ENCODE measurements around the gene CDHR1.
"Not testable (repeated sequence)": the region's sequence is repeated elsewhere in the genome, so short reads cannot be mapped to it uniquely, and the experiment has no call there.

CDHR1 gene

DNA sequence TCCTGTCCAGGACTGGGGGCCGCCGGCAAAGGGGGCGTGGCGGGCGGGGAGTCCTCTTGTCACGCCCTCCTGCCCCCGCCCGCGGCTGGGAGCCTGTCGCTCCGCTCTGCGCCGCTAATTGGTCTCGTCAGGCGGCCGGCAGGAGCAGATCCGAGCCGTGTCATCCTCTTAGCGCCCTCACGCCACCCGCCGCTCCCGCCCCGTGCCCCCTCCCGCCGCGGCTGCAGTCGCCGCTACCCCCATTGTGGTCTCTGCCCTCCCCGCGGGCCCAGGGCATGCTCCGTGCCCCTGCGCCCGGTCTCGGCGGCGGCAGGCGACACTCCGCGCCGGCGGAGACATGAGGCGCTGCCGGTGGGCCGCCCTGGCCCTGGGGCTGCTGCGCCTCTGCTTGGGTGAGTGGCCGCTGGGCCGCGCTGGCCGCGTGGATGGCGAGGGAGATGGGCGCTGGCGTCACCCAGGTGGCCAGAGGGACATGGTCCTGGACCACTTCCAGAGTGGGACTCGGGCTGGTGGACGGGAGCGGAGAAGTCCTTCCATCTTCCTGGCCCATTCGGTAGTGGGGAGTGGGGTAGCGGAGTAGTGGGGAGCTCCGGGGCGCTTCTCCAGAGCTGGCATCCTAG lies at the start of gene CDHR1:
CDHR1 (plus strand) TSS at position 114 of the 620 bp plus-strand sequence; CDS start at position 338, 224 bp downstream.
- no peak for DNase-seq (ENCODE audit: low read depth)
- no peak within 1 kb of the TSS for H3K4me3 ChIP-seq (ENCODE audit: control insufficient read depth, low read depth, low read length)
- TF ChIP-seq, protein P1, sequence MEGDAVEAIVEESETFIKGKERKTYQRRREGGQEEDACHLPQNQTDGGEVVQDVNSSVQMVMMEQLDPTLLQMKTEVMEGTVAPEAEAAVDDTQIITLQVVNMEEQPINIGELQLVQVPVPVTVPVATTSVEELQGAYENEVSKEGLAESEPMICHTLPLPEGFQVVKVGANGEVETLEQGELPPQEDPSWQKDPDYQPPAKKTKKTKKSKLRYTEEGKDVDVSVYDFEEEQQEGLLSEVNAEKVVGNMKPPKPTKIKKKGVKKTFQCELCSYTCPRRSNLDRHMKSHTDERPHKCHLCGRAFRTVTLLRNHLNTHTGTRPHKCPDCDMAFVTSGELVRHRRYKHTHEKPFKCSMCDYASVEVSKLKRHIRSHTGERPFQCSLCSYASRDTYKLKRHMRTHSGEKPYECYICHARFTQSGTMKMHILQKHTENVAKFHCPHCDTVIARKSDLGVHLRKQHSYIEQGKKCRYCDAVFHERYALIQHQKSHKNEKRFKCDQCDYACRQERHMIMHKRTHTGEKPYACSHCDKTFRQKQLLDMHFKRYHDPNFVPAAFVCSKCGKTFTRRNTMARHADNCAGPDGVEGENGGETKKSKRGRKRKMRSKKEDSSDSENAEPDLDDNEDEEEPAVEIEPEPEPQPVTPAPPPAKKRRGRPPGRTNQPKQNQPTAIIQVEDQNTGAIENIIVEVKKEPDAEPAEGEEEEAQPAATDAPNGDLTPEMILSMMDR (conservative IDR thresholded peaks at IDR 0.05; ENCODE audit: control insufficient read depth, insufficient read depth, low read depth, low read length) = no peak

GRCh38 chr10:84147347-84147746 lies 47.0 kb upstream of the CDHR1 start:
- TF ChIP-seq, protein P1 (conservative IDR thresholded peaks at IDR 0.05; ENCODE audit: control insufficient read depth, insufficient read depth, low read depth, low read length) = no peak
- no peak for DNase-seq (ENCODE audit: low read depth)

GRCh38 chr10:84148006-84148597 lies 46.2 kb upstream of the CDHR1 start:
- H3K4me3 ChIP-seq (ENCODE audit: control insufficient read depth, low read depth, low read length) = not testable (repeated sequence)
- DNase-seq (ENCODE audit: low read depth) = peak; percentile 64
- TF ChIP-seq, protein P1 (conservative IDR thresholded peaks at IDR 0.05; ENCODE audit: control insufficient read depth, insufficient read depth, low read depth, low read length) = peak; percentile 76

More at GRCh38 chr10:84147347-84147746, 47.0 kb upstream of the CDHR1 start:
- no peak overlapping the region for H3K4me3 ChIP-seq (ENCODE audit: control insufficient read depth, low read depth, low read length)

DNA sequence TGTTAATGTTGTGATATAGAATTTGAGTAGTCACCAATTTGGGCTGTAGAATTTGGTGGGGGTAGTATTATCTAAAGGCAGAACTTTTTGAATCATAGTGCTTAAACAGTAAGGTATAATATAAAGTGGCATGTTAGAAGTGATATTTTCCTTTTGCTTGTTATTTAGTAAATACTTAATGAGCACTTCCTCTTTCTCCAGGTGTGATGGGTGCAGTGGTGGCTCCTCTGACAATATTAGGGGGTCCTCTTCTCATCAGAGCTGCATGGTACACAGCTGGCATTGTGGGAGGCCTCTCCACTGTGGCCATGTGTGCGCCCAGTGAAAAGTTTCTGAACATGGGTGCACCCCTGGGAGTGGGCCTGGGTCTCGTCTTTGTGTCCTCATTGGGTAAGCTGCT lies 44.5 kb upstream of the CDHR1 start:
- H3K4me3 ChIP-seq (ENCODE audit: control insufficient read depth, low read depth, low read length) = no peak overlapping the region
- TF ChIP-seq, protein P1 (conservative IDR thresholded peaks at IDR 0.05; ENCODE audit: control insufficient read depth, insufficient read depth, low read depth, low read length) = no peak
- no peak for DNase-seq (ENCODE audit: low read depth)

- TF ChIP-seq, protein P1 (conservative IDR thresholded peaks at IDR 0.05; ENCODE audit: control insufficient read depth, insufficient read depth, low read depth, low read length) = no peak
- no peak for DNase-seq (ENCODE audit: low read depth)
- no peak overlapping the region for H3K4me3 ChIP-seq (ENCODE audit: control insufficient read depth, low read depth, low read length)
Measured at GRCh38 chr10:84152769-84153168, 41.6 kb upstream of the CDHR1 start.

DNA sequence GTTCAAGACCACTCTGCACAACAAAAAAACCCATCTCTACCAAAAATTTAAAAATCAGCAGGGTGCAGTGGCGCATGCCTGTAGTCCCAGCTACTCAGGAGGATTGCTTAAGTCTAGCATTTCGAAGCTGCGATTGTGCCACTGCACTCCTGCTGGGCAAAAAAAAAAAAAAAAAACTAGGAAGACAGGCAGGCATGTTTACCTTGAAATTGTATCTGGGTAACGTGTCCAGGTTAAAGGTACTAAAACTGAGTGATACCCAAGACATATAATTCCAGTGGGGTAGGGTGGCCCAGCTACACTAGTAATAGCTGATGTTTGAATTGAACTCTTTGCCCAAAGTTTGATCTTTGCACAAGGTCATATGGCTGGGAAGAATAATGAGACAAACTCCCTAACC lies 38.8 kb upstream of the CDHR1 start:
- DNase-seq (ENCODE audit: low read depth) = no peak
- H3K4me3 ChIP-seq (ENCODE audit: control insufficient read depth, low read depth, low read length) = no peak overlapping the region
- TF ChIP-seq, protein P1 (conservative IDR thresholded peaks at IDR 0.05; ENCODE audit: control insufficient read depth, insufficient read depth, low read depth, low read length) = no peak
